ENCODE results near the gene PDE4B. TPM values are rescaled to one million over a fixed set of nuclear protein-coding genes. Genes with fewer than 3 reads are reported as not detected.

PDE4B gene
- total RNA-seq, 2 donors from 2014 or later = 2.0 to 5.7 TPM

DNA sequence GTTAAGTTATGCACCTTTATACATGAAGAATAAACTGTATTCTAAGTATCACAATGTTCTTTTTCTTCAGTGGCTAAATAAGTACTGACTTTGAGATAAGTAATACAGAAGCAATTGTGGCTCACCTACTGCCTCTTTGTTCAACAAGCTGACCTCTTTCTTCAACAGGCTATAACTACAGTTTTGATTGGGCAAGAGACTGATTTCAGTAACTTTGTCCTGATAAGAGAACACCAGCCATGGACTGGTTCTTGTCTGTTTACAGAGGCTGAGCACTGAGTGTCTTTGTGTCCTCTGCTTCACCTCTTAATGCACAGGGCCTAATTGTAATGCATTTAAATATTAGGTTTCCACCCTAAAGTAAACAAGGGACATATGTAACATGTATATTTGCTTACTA lies 34.6 kb upstream of the PDE4B start:
- no peak for DNase-seq
- H3K4me1 ChIP-seq = no peaks in the 10 kb centered on the region
- peak overlapping the region; percentile 41 for H3K27ac ChIP-seq
- no peaks in the 10 kb centered on the region for H3K36me3 ChIP-seq
- no peaks in the 10 kb centered on the region for H3K9me3 ChIP-seq
- no peak overlapping the region for H3K9ac ChIP-seq (ENCODE audit: low read depth in 2 of 2, low read length in 2 of 2)
- no peaks in the 10 kb centered on the region for H3K27me3 ChIP-seq
- H3K4me3 ChIP-seq = no peak overlapping the region
- intact Hi-C loops (cut with DNase I) = no loop called here
- TF ChIP-seq, protein P1, sequence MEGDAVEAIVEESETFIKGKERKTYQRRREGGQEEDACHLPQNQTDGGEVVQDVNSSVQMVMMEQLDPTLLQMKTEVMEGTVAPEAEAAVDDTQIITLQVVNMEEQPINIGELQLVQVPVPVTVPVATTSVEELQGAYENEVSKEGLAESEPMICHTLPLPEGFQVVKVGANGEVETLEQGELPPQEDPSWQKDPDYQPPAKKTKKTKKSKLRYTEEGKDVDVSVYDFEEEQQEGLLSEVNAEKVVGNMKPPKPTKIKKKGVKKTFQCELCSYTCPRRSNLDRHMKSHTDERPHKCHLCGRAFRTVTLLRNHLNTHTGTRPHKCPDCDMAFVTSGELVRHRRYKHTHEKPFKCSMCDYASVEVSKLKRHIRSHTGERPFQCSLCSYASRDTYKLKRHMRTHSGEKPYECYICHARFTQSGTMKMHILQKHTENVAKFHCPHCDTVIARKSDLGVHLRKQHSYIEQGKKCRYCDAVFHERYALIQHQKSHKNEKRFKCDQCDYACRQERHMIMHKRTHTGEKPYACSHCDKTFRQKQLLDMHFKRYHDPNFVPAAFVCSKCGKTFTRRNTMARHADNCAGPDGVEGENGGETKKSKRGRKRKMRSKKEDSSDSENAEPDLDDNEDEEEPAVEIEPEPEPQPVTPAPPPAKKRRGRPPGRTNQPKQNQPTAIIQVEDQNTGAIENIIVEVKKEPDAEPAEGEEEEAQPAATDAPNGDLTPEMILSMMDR (IDR thresholded peaks at IDR 0.05) = no peak

DNA sequence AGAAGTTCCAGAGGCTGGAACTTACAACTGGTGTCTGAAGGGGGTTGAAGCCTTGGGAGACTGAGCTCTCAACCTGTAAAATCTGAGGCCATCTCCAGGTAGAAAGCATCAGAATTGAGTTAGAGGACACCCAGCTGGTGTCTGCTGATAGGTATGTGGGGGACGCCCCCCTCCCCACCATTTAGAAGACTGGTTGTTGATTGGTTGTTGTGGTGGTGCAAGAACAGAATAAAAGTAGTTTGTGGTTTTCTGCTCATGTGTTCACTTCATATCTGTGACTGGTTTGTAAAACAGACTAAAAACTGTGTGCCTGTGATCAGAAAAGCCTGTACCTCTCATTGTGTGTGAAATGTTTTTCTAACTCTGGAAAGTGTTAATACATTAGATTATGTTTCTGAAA lies 33.2 kb upstream of the PDE4B start:
- Histone ChIP-seq H3K36me3 (no peaks in the 10 kb centered on the region), H3K9ac (ENCODE audit: low read depth in 2 of 2, low read length in 2 of 2) (no peak overlapping the region), H3K9me3 (no peaks in the 10 kb centered on the region), H3K27ac (no peak overlapping the region), H3K4me3 (no peak overlapping the region), H3K27me3 (no peaks in the 10 kb centered on the region), H3K4me1 (no peaks in the 10 kb centered on the region)
- DNase-seq = no peak
- intact Hi-C loops (cut with DNase I) = no loop called here
- TF ChIP-seq, protein P1 (IDR thresholded peaks at IDR 0.05) = no peak

DNA sequence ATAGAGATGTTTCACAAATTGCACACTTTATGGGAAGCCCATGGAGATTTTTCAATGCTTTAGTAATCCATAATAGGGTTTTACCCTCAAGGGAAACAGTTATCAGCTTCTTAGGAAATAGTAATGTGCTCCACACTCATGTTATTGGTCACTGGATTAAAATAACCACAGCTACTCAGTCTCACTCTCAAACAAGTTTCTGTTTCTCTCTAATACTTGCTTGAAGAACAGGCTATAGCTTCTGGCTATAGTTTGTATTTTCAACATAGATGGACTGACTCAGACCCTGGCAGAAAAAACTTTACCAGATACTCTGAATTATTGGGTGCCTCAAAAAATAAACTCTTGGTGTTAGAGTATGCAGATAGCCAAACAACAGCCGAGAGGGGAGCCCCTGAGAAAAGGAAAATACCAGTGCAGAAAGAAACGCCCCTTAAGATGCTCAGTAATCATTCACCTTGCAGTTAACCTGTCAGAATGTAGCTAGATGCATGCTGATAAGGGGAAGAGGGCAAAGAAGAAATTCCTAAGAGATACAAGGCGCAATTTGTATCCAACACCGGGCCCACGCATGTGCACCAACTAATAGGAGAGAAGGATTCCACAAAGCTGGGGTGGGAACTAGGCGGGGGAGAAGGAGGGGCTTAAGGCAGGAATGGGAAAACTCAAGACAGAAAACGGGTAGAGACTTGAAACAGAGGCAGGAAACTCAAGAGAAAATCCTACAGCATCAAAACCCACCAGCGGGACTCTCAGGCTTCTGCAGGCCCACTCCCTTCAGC lies 30.4 kb upstream of the PDE4B start:
- TF ChIP-seq, protein P1 (IDR thresholded peaks at IDR 0.05) = no peak
- intact Hi-C loops (cut with DNase I) = no loop called here
- no peaks in the 10 kb centered on the region for H3K36me3 ChIP-seq
- DNase-seq = no peak
- no peaks in the 10 kb centered on the region for H3K27me3 ChIP-seq
- no peak overlapping the region for H3K4me3 ChIP-seq
- H3K27ac ChIP-seq = no peak overlapping the region
- H3K9me3 ChIP-seq = no peaks in the 10 kb centered on the region
- no peaks in the 10 kb centered on the region for H3K4me1 ChIP-seq
- H3K9ac ChIP-seq (ENCODE audit: low read depth in 2 of 2, low read length in 2 of 2) = no peak overlapping the region

DNA sequence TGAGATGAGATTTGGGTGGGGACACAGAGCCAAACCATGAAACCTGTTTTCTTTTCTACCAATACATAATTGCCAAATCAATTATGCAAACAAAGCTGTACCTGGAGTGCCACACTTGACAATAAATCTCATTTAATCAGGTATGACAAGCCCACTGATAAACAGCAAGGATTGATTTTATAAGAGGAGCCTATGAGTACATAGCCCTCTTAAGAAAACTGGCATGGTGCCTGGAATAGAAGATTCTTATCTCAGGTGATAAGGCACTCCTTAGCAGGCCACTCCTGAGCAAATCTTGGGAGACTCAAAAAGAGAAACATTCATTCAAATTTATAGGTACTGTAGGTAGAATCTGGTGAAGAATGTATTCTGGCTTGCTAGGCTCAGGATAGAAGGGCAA lies 28.6 kb upstream of the PDE4B start:
- H3K4me1 ChIP-seq = no peaks in the 10 kb centered on the region
- no peak overlapping the region for H3K27ac ChIP-seq
- no peak overlapping the region for H3K9ac ChIP-seq (ENCODE audit: low read depth in 2 of 2, low read length in 2 of 2)
- intact Hi-C loops (cut with DNase I) = no loop called here
- no peaks in the 10 kb centered on the region for H3K36me3 ChIP-seq
- H3K4me3 ChIP-seq = no peak overlapping the region
- H3K9me3 ChIP-seq = no peaks in the 10 kb centered on the region
- H3K27me3 ChIP-seq = no peaks in the 10 kb centered on the region
- TF ChIP-seq, protein P1 (IDR thresholded peaks at IDR 0.05) = no peak
- DNase-seq = peak; percentile 50

DNA sequence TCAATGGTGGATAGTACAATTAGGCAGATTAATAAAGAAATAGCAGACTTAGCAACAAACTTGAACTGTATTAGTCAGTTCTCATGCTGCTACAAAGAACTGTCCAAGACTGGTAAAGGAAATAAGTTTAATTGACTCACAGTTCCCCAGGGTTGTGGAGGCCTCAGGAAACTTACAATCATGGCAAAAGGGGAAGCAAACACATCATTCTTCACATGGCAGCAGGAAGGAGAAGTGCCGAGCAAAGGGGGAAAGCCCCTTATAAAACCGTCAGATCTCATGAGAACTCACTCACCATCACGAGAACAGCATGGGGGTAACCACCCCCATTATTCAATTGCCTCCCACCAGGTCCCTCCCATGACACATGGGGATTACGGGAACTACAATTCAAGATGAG lies 27.1 kb upstream of the PDE4B start:
- TF ChIP-seq, protein P1 (IDR thresholded peaks at IDR 0.05) = no peak
- intact Hi-C loops (cut with DNase I) = no loop called here
- Histone ChIP-seq H3K27ac (no peak overlapping the region), H3K27me3 (no peaks in the 10 kb centered on the region), H3K9me3 (no peaks in the 10 kb centered on the region), H3K4me3 (no peak overlapping the region), H3K4me1 (no peaks in the 10 kb centered on the region), H3K9ac (ENCODE audit: low read depth in 2 of 2, low read length in 2 of 2) (no peak overlapping the region), H3K36me3 (no peaks in the 10 kb centered on the region)
- no peak for DNase-seq

All from colonic mucosa (tissue), 4 donors.